Activated T-helper 2 cell treated with anti-CD3 and anti-CD28 coated beads, Interferon-gamma antibody, Interleukin-2, Interleukin-4, amounts not matched to agents 10 μg/mL and 5 μg/mL and 100 μg/mL, durations not matched to agents 14 hours and 24 hours and 36 hours (primary cell): ENCODE results near the gene HSD17B11. TPM values are rescaled to one million over a fixed set of nuclear protein-coding genes. Genes with fewer than 3 reads are reported as not detected.
"Not testable (repeated sequence)": the region's sequence is repeated elsewhere in the genome, so short reads cannot be mapped to it uniquely, and the experiment has no call there.

ENCODE experiments used
- DNase-seq: peaks from one replicate; pipeline ENCODE4 v3.0.0; 2021; ENCODE audit warnings: low spot score
- H3K27ac Mint-ChIP-seq: one replicate; pipeline ENCODE4 v1.8.0; 2021; ENCODE audit warnings: mixed read lengths
- H3K27me3 Mint-ChIP-seq: one replicate; pipeline ENCODE4 v1.8.0; 2021; ENCODE audit warnings: low read depth, mixed read lengths
- H3K36me3 Mint-ChIP-seq: one replicate; pipeline ENCODE4 v1.8.0; 2021; ENCODE audit warnings: low read depth, mixed read lengths
- H3K4me1 Mint-ChIP-seq: one replicate; pipeline ENCODE4 v1.8.0; 2021; ENCODE audit warnings: low read depth, mixed read lengths
- H3K4me3 Mint-ChIP-seq: one replicate; pipeline ENCODE4 v1.8.0; 2021; ENCODE audit warnings: low read depth, mild to moderate bottlenecking, moderate library complexity, mixed read lengths
- H3K9me3 Mint-ChIP-seq: one replicate; pipeline ENCODE4 v1.8.0; 2021; ENCODE audit warnings: mixed read lengths
- intact Hi-C: fragments of 100-400 bp; cut with micrococcal nuclease; formaldehyde crosslinking; loops from one replicate; pipeline ENCODE4 v1.15.1; 2023
- total RNA-seq: library from RNA; stranded (reverse); gene quantifications from 2 replicates; pipeline ENCODE4 v1.2.3, GENCODE V29; 2022

Gene HSD17B11
- total RNA-seq, 1 donor from 2014 or later: 14.2 TPM

- H3K27me3 Mint-ChIP-seq, H3K4me3 Mint-ChIP-seq, intact Hi-C loops, H3K36me3 Mint-ChIP-seq, H3K4me1 Mint-ChIP-seq, DNase-seq, H3K9me3 Mint-ChIP-seq, H3K27ac Mint-ChIP-seq: not testable (repeated sequence)
These were observed 4.9 kb upstream of the HSD17B11 start for GRCh38 chr4:87395851-87396250.

GRCh38 chr4:87395073-87395472 lies 4.1 kb upstream of the HSD17B11 start:
- H3K27ac Mint-ChIP-seq, H3K4me1 Mint-ChIP-seq, DNase-seq, H3K9me3 Mint-ChIP-seq, intact Hi-C loops, H3K36me3 Mint-ChIP-seq, H3K4me3 Mint-ChIP-seq, H3K27me3 Mint-ChIP-seq: not testable (repeated sequence)

- no peak for DNase-seq
- peaks cover 4% of the 10 kb centered on the region for H3K27me3 Mint-ChIP-seq
- peaks cover 25% of the 10 kb centered on the region for H3K4me1 Mint-ChIP-seq
- H3K9me3 Mint-ChIP-seq: no peaks in the 10 kb centered on the region
- H3K4me3 Mint-ChIP-seq: no peak overlapping the region
- peaks cover 8% of the 10 kb centered on the region for H3K36me3 Mint-ChIP-seq
- H3K27ac Mint-ChIP-seq: no peak overlapping the region
- intact Hi-C loops: loop anchor here (5.0 kb wide), 1 partner anchor 75 kb away; no protein-coding TSS in a partner anchor
These were observed 1.2 kb upstream of the HSD17B11 start for GRCh38 chr4:87392183-87392582.

GRCh38 chr4:87391576-87392054 lies 627 bp upstream of the HSD17B11 start:
- no peak for DNase-seq
- Mint-ChIP-seq H3K4me1 (peaks cover 29% of the 10 kb centered on the region), H3K27ac (peak overlapping the region; percentile 89), H3K36me3 (peaks cover 10% of the 10 kb centered on the region), H3K27me3 (peaks cover 4% of the 10 kb centered on the region), H3K9me3 (no peaks in the 10 kb centered on the region), H3K4me3 (peak overlapping the region; percentile 94)
- intact Hi-C loops: loop anchor here (1.0 to 5.0 kb wide), 2 partner anchors 31 to 76 kb away; partner anchors contain the start of gene NUDT9

- H3K4me3 Mint-ChIP-seq: peak overlapping the region; percentile 94
- intact Hi-C loops: loop anchor here (5.0 kb wide), 1 partner anchor 77 kb away; no protein-coding TSS in a partner anchor
- peaks cover 4% of the 10 kb centered on the region for H3K27me3 Mint-ChIP-seq
- peaks cover 29% of the 10 kb centered on the region for H3K4me1 Mint-ChIP-seq
- DNase-seq: no peak
- H3K9me3 Mint-ChIP-seq: no peaks in the 10 kb centered on the region
- H3K36me3 Mint-ChIP-seq: peaks cover 12% of the 10 kb centered on the region
- peak overlapping the region; percentile 89 for H3K27ac Mint-ChIP-seq
These were observed 467 bp downstream of the HSD17B11 start for GRCh38 chr4:87390551-87390890.

- not testable (repeated sequence) for H3K9me3 Mint-ChIP-seq, DNase-seq, H3K27me3 Mint-ChIP-seq
- Mint-ChIP-seq H3K36me3 (peaks cover 15% of the 10 kb centered on the region), H3K4me3 (peak overlapping the region; percentile 94), H3K4me1 (peaks cover 31% of the 10 kb centered on the region), H3K27ac (peak overlapping the region; percentile 89)
- intact Hi-C loops: loop anchor here (5.0 kb wide), 1 partner anchor 77 kb away; no protein-coding TSS in a partner anchor
These were observed 933 bp downstream of the HSD17B11 start for GRCh38 chr4:87390055-87390454.

GRCh38 chr4:87388901-87389300 lies 2.1 kb downstream of the HSD17B11 start:
- intact Hi-C loops: no loop called here
- Mint-ChIP-seq H3K27me3 (peaks cover 4% of the 10 kb centered on the region), H3K4me3 (peak overlapping the region; percentile 94), H3K36me3 (peaks cover 20% of the 10 kb centered on the region), H3K27ac (no peak overlapping the region), H3K4me1 (peaks cover 33% of the 10 kb centered on the region), H3K9me3 (no peaks in the 10 kb centered on the region)
- DNase-seq: no peak

GRCh38 chr4:87387237-87387636 lies 3.8 kb downstream of the HSD17B11 start:
- H3K4me3 Mint-ChIP-seq: no peak overlapping the region
- H3K4me1 Mint-ChIP-seq: peaks cover 38% of the 10 kb centered on the region
- no peak overlapping the region for H3K27ac Mint-ChIP-seq
- intact Hi-C loops: no loop called here
- H3K9me3 Mint-ChIP-seq: no peaks in the 10 kb centered on the region
- H3K36me3 Mint-ChIP-seq: peaks cover 20% of the 10 kb centered on the region
- H3K27me3 Mint-ChIP-seq: peaks cover 4% of the 10 kb centered on the region
- no peak for DNase-seq

GRCh38 chr4:87384466-87385132 lies 6.4 kb downstream of the HSD17B11 start:
- H3K9me3 Mint-ChIP-seq, DNase-seq, intact Hi-C loops, H3K4me3 Mint-ChIP-seq, H3K27me3 Mint-ChIP-seq, H3K27ac Mint-ChIP-seq: not testable (repeated sequence)
- Mint-ChIP-seq H3K4me1 (peaks cover 30% of the 10 kb centered on the region), H3K36me3 (peaks cover 26% of the 10 kb centered on the region)

- Mint-ChIP-seq H3K4me1 (peaks cover 18% of the 10 kb centered on the region), H3K27me3 (no peaks in the 10 kb centered on the region), H3K9me3 (no peaks in the 10 kb centered on the region), H3K4me3 (no peak overlapping the region), H3K27ac (no peak overlapping the region), H3K36me3 (peaks cover 22% of the 10 kb centered on the region)
- no peak for DNase-seq
- intact Hi-C loops: no loop called here
These were observed 8.1 kb downstream of the HSD17B11 start for GRCh38 chr4:87382931-87383330.

GRCh38 chr4:87382116-87382515 lies 8.9 kb downstream of the HSD17B11 start:
- Mint-ChIP-seq H3K27ac (no peak overlapping the region), H3K36me3 (peaks cover 19% of the 10 kb centered on the region), H3K9me3 (no peaks in the 10 kb centered on the region), H3K4me1 (peaks cover 13% of the 10 kb centered on the region), H3K27me3 (no peaks in the 10 kb centered on the region), H3K4me3 (no peak overlapping the region)
- intact Hi-C loops: no loop called here
- DNase-seq: no peak

- H3K4me1 Mint-ChIP-seq: peaks cover 2% of the 10 kb centered on the region
- H3K27me3 Mint-ChIP-seq: no peaks in the 10 kb centered on the region
- DNase-seq: no peak
- H3K9me3 Mint-ChIP-seq: no peaks in the 10 kb centered on the region
- intact Hi-C loops: loop anchor here (10.0 kb wide), 1 partner anchor 467 kb away; no protein-coding TSS in a partner anchor
- H3K27ac Mint-ChIP-seq: no peak overlapping the region
- no peak overlapping the region for H3K4me3 Mint-ChIP-seq
- peaks cover 12% of the 10 kb centered on the region for H3K36me3 Mint-ChIP-seq
These were observed 13.2 kb downstream of the HSD17B11 start for GRCh38 chr4:87377816-87378215.

GRCh38 chr4:87375719-87376291 lies 15.2 kb downstream of the HSD17B11 start:
- Mint-ChIP-seq H3K36me3 (peaks cover 18% of the 10 kb centered on the region), H3K4me1 (peaks cover 2% of the 10 kb centered on the region), H3K27ac (no peak overlapping the region), H3K4me3 (no peak overlapping the region), H3K27me3 (no peaks in the 10 kb centered on the region), H3K9me3 (no peaks in the 10 kb centered on the region)
- no peak for DNase-seq
- intact Hi-C loops: loop anchor here (1.0 to 10.0 kb wide), 2 partner anchors 89 to 469 kb away; no protein-coding TSS in a partner anchor
